OCI-LY1 (cell line): ENCODE measurements around the gene PKIB.

Source experiments
- EZH2 ChIP-seq: fragments of 200-600 bp; sonication (generic), shearing (Covaris generic); IDR thresholded peaks from 2 replicates; pipeline ENCODE4 v1.8.0; 2017; ENCODE audit warnings: borderline replicate concordance, mixed run types, mild to moderate bottlenecking, antibody characterized with exemption, low read length, moderate library complexity, mixed read lengths
- TF ChIP-seq, protein P1 (sequence below): fragments of 200-600 bp; sonication (generic), shearing (Covaris generic); IDR thresholded peaks from 2 replicates; pipeline ENCODE4 v1.5.1; 2017; ENCODE audit warnings: mild to moderate bottlenecking, antibody characterized with exemption, low read length, moderate library complexity, mixed read lengths

DNA sequence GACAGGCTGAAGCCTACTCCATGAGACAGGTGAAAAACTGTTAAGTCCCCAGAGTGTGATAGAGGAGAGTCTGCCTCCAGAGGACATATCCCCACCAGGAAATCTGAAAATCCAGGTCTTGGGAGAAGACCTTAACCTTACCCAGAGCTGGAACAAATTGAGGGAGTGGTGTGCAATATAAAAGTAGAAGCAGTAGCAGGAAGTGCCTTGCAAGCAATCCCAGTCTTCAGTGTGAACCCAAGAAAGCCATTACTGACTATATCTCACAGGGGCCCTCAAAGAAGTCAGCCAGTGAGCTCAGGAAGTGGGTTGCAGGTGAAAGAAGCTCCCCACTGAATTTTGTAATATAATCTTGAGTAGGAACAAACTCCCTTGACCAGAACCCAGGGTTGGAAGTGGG is 41.9 kb upstream of the PKIB start:
- TF ChIP-seq, protein P1, sequence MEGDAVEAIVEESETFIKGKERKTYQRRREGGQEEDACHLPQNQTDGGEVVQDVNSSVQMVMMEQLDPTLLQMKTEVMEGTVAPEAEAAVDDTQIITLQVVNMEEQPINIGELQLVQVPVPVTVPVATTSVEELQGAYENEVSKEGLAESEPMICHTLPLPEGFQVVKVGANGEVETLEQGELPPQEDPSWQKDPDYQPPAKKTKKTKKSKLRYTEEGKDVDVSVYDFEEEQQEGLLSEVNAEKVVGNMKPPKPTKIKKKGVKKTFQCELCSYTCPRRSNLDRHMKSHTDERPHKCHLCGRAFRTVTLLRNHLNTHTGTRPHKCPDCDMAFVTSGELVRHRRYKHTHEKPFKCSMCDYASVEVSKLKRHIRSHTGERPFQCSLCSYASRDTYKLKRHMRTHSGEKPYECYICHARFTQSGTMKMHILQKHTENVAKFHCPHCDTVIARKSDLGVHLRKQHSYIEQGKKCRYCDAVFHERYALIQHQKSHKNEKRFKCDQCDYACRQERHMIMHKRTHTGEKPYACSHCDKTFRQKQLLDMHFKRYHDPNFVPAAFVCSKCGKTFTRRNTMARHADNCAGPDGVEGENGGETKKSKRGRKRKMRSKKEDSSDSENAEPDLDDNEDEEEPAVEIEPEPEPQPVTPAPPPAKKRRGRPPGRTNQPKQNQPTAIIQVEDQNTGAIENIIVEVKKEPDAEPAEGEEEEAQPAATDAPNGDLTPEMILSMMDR = no peak
- no peak for TF ChIP-seq EZH2
